IMR-90 (cell line): ENCODE data around the gene VAC14. TPM values are rescaled to one million over a fixed set of nuclear protein-coding genes. Genes with fewer than 3 reads are reported as not detected.

Experiments used
- ATAC-seq: fragments of 200-7000 bp; cut with Tn5 transposase; 2 replicates; pipeline ENCODE4 v1.9.1; 2020; ENCODE audit warnings: low read depth, mild to moderate bottlenecking, moderate library complexity
- BruUV-seq: library from RNA; stranded (reverse); fragments of 400-500 nt; replicated peaks from 2 replicates; lab custom pipeline; 2021; lab: Mats Ljungman, UMichigan
- CTCF ChIA-PET: fragments of 300-600 bp; formaldehyde crosslinking; extraction: SDS; loops from one replicate; lab custom pipeline; 2021; ENCODE audit warnings: antibody characterized with exemption; lab: Yijun Ruan, JAX
- POLR2A ChIA-PET: fragments of 300-600 bp; sonication (Branson Sonifier 250); formaldehyde crosslinking; loops from one replicate; lab custom pipeline; 2022; ENCODE audit warnings: antibody characterized with exemption; ENCODE audit not compliant: unreplicated experiment; lab: Charles Lee
- DNase-seq: peaks from one replicate; pipeline ENCODE4 v3.0.0; 2013
- H2AFZ ChIP-seq: replicated peaks from 2 replicates; pipeline ENCODE3; 2013; ENCODE audit warnings: low read length, mild to moderate bottlenecking; ENCODE audit not compliant: poor library complexity
- H2AK5ac ChIP-seq: 2 replicates; pipeline ENCODE4 v1.6.1; 2013; ENCODE audit warnings: low read depth, low read length, inconsistent platforms
- H2AK9ac ChIP-seq: replicated peaks from 2 replicates; pipeline ENCODE3; 2013; ENCODE audit warnings: mild to moderate bottlenecking, low read depth, low read length, moderate library complexity; ENCODE audit not compliant: poor library complexity
- H2BK120ac ChIP-seq: 2 replicates; pipeline ENCODE4 v1.6.1; 2013; ENCODE audit warnings: low read depth, low read length, inconsistent platforms
- H2BK15ac ChIP-seq: 3 replicates; pipeline ENCODE4 v1.6.1; 2013; ENCODE audit warnings: low read depth, low read length, inconsistent platforms
- H2BK20ac ChIP-seq: 2 replicates; pipeline ENCODE4 v1.6.1; 2013; ENCODE audit warnings: low read depth, mild to moderate bottlenecking, inconsistent platforms, low read length, moderate library complexity
- H2BK5ac ChIP-seq: 2 replicates; pipeline ENCODE4 v1.6.1; 2013; ENCODE audit warnings: mild to moderate bottlenecking, low read depth, low read length, inconsistent platforms; ENCODE audit not compliant: poor library complexity, severe bottlenecking
- H3K14ac ChIP-seq: replicated peaks from 2 replicates; pipeline ENCODE4 v1.6.1; 2013; ENCODE audit warnings: low read depth, low read length, inconsistent platforms
- H3K18ac ChIP-seq: 2 replicates; pipeline ENCODE4 v1.6.1; 2013; ENCODE audit warnings: low read depth, low read length, control low read depth
- H3K23ac ChIP-seq: 2 replicates; pipeline ENCODE4 v1.6.1; 2013; ENCODE audit warnings: low read depth, low read length, inconsistent platforms
- H3K27ac ChIP-seq: 2 replicates; pipeline ENCODE4 v1.5.1; 2013; ENCODE audit warnings: mild to moderate bottlenecking, control low read depth, low read length; ENCODE audit not compliant: insufficient read depth
- H3K27me3 ChIP-seq: 2 replicates; pipeline ENCODE4 v1.6.1; 2013; ENCODE audit warnings: low read length; ENCODE audit not compliant: control insufficient read depth, insufficient read depth
- H3K36me3 ChIP-seq: 2 replicates; pipeline ENCODE4 v1.6.1; 2013; ENCODE audit warnings: low read length, mixed read lengths; ENCODE audit not compliant: control insufficient read depth, insufficient read depth
- H3K4ac ChIP-seq: 2 replicates; pipeline ENCODE4 v1.6.1; 2013; ENCODE audit warnings: low read depth, low read length, inconsistent platforms
- H3K4me1 ChIP-seq: 2 replicates; pipeline ENCODE4 v1.6.1; 2013; ENCODE audit warnings: low read length, mixed read lengths; ENCODE audit not compliant: control insufficient read depth, insufficient read depth
- H3K4me2 ChIP-seq: 2 replicates; pipeline ENCODE4 v1.6.1; 2013; ENCODE audit warnings: low read depth, mild to moderate bottlenecking, control low read depth, low read length, moderate library complexity
- H3K4me3 ChIP-seq: 2 replicates; pipeline ENCODE4 v1.5.1; 2013; ENCODE audit warnings: low read depth, mild to moderate bottlenecking, control low read depth, low read length, moderate library complexity; ENCODE audit not compliant: insufficient read depth
- H3K56ac ChIP-seq: 2 replicates; pipeline ENCODE4 v1.6.1; 2013; ENCODE audit warnings: low read length, inconsistent platforms; ENCODE audit not compliant: insufficient read depth; ENCODE audit errors: extremely low read depth
- H3K79me1 ChIP-seq, 2 experiments: 2 replicates each; pipeline ENCODE4 v1.6.1; 2013; ENCODE audit warnings: low read length in 2 of 2, inconsistent platforms in 1 of 2, low read depth in 1 of 2
- H3K9ac ChIP-seq: 2 replicates; pipeline ENCODE4 v1.6.1; 2013; ENCODE audit warnings: low read depth, low read length, control low read depth
- H3K9me1 ChIP-seq: 2 replicates; pipeline ENCODE4 v1.6.1; 2013; ENCODE audit warnings: low read length, inconsistent platforms; ENCODE audit not compliant: insufficient read depth
- H3K9me3 ChIP-seq: 2 replicates; pipeline ENCODE4 v1.6.1; 2013; ENCODE audit warnings: low read length; ENCODE audit not compliant: control insufficient read depth, insufficient read depth
- H4K20me1 ChIP-seq: 2 replicates; pipeline ENCODE4 v1.6.1; 2013; ENCODE audit warnings: low read length, inconsistent platforms; ENCODE audit not compliant: insufficient read depth
- H4K5ac ChIP-seq: 2 replicates; pipeline ENCODE4 v1.6.1; 2013; ENCODE audit warnings: mild to moderate bottlenecking, low read depth, low read length, control low read depth
- H4K8ac ChIP-seq, 2 experiments: 2 replicates each; pipeline ENCODE4 v1.6.1; 2013; ENCODE audit warnings: low read depth in 2 of 2, low read length in 2 of 2, control low read depth in 1 of 2, inconsistent platforms in 1 of 2
- H4K91ac ChIP-seq: 2 replicates; pipeline ENCODE4 v1.6.1; 2013; ENCODE audit warnings: low read depth, low read length, inconsistent platforms; ENCODE audit not compliant: insufficient read depth
- MAFK ChIP-seq: IDR thresholded peaks from 2 replicates; pipeline ENCODE4 v1.6.1; 2012; ENCODE audit warnings: low read depth, low read length, improper control_type of control experiment
- SMC3 ChIP-seq: fragments of 150-350 bp; IDR thresholded peaks from 2 replicates; pipeline ENCODE4 v1.6.1; 2016; ENCODE audit warnings: low read depth, mild to moderate bottlenecking, antibody characterized with exemption, low read length, moderate library complexity
- WGBS, 2 experiments: methylation state at CpG; one replicate each; pipeline versions ENCODE4 v1.1.5 to v1.1.7; 2013; ENCODE audit warnings: missing lambda C conversion rate in 2 of 2; ENCODE audit not compliant: insufficient read length in 1 of 2; ENCODE audit errors: extremely low coverage in 2 of 2; 5-methylcytosine and 5-hydroxymethylcytosine counted together
- dilution Hi-C: fragments of 300-500 bp; cut with HindIII; formaldehyde crosslinking; loops from one replicate; pipeline ENCODE4 v1.14.3; 2018; ENCODE audit warnings: low sequenced_read_pairs; ENCODE audit not compliant: unreplicated experiment
- in situ Hi-C: fragments of 300-500 bp; cut with MboI; formaldehyde crosslinking; loops from 3 replicates; pipeline ENCODE4 v1.14.3; 2019; ENCODE audit warnings: low sequenced_read_pairs, inconsistent platforms, mixed read lengths
- intact Hi-C: fragments of 100-400 bp; cut with micrococcal nuclease; formaldehyde crosslinking; loops from 2 replicates; pipeline ENCODE4 v1.10.0; 2022
- polyA plus RNA-seq, 3 experiments: library from polyadenylated mRNA; depleted of rRNA; stranded (reverse); fragments of >200 nt; gene quantifications; 2 replicates each; pipeline ENCODE4 v1.2.3, GENCODE V29; 2012; ENCODE audit warnings: low replicate concordance in 1 of 3
- total RNA-seq: library from RNA; depleted of rRNA; stranded (reverse); fragments of >200 nt; gene quantifications from 2 replicates; pipeline ENCODE4 v1.2.3, GENCODE V29; 2012

The VAC14 gene
- total and polyA plus RNA-seq, 2 of the 4 experiments (the other 2 are of a cell fraction) = 21.1 to 40.2 TPM

GRCh38 chr16:70676675-70677498 is 124.1 kb downstream of the VAC14 start:
- dilution Hi-C loops = loop anchor here (10.0 kb wide), 1 partner anchor 88 kb away; no protein-coding TSS in a partner anchor
- Histone ChIP-seq H2AFZ (no peak overlapping the region), H3K4me1 (peaks cover 16% of the 10 kb centered on the region), H4K5ac (no peak overlapping the region), H2BK15ac (no peak overlapping the region), H4K20me1 (peaks cover 57% of the 10 kb centered on the region), H3K27ac (no peak overlapping the region; the same call in 1 of the 2 replicates), H3K56ac (no peak overlapping the region), H3K79me1 (peaks cover 25 to 71% of the 10 kb centered on the region in 2 experiments), H2BK120ac (no peak overlapping the region), H2BK5ac (no peak overlapping the region), H3K4ac (no peak overlapping the region), H3K14ac (no peak overlapping the region), H3K4me3 (no peak overlapping the region), H3K9me3 (no peaks in the 10 kb centered on the region), H4K91ac (no peak overlapping the region), H3K27me3 (no peaks in the 10 kb centered on the region), H4K8ac (no peak overlapping the region; a peak in 1 of 4 replicates), H3K9me1 (no peaks in the 10 kb centered on the region), H3K36me3 (peaks cover 72% of the 10 kb centered on the region), H2AK9ac (no peak overlapping the region), H3K9ac (no peak overlapping the region), H2AK5ac (no peak overlapping the region), H3K23ac (no peak overlapping the region), H2BK20ac (no peak overlapping the region), H3K4me2 (no peak overlapping the region), H3K18ac (no peak overlapping the region)
- intact Hi-C loops = no loop called here
- ATAC-seq (no peak), DNase-seq (no peak)
- in situ Hi-C loops = loop anchor here (25.0 kb wide), 1 partner anchor 685 kb away; the partner anchor contains the start of gene CALB2
- 86% methylated on average over 3 of the region's 14 CpGs; no CpG with 5 or more reads in 1 of the 2 experiments for WGBS, 2 experiments
- CTCF ChIA-PET = interaction anchor here (0.6 to 1.0 kb wide), 3 partner anchors 23 to 94 kb away, joined by 3 to 6 read pairs (median 4); no protein-coding TSS in a partner anchor
- no peak for TF ChIP-seq MAFK
- TF ChIP-seq SMC3 = no peak
- POLR2A ChIA-PET = no interaction called here
- BruUV-seq = no TSS peak
